Stimulated activated CD8-positive, alpha-beta memory T cell treated with anti-CD3 and anti-CD28 coated beads, Interleukin-12 subunit alpha, Interleukin-12 subunit beta, amount 100 ng/mL, for 24 hours (primary cell): ENCODE measurements around the gene VOPP1.

Source experiments
- DNase-seq: peaks from one replicate; pipeline ENCODE4 v3.0.0-alpha.2; 2020; ENCODE audit errors: extremely low read depth

Gene VOPP1

DNA sequence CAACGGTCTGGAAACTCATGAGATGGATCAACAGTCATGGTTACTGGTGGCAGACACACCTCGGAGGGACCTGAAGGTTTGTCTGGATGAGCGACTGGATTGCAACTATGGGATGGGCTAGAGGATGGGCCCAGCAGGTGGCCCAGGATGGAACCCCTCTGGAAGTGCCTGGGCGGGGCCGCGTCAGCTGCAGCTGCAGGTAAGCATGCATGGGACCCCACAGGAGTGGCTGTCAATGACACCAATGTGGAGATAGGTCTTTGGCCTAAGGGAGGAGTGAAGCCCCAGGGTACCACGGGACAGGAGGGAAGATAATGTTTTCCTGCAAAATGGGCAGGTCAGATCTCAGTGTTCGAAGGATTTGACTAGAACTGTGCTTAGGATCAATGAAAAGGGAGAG is 103.8 kb downstream of the VOPP1 start:
- DNase-seq = no peak

GRCh38 chr7:55467047-55467593 is 105.2 kb downstream of the VOPP1 start:
- no peak for DNase-seq

DNA sequence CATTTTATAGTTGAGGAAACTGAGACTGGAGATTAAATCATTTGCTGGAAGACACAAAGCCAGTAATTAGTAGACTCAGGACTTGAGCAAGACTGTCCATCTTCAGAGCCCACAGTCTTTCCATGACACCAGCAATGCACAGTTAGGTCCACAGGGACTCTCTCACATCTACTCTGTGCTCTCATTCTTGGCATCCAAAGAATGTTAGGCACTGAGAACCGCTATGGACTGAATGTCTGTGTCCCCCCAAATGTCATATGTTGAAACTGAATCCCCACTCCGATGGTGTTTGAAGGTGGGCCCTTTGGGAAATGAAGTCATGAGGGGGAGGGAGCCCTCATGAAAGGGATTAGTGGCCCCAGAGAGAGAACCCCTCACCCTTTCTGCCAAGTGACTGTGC is 106.6 kb downstream of the VOPP1 start:
- no peak for DNase-seq

- no peak for DNase-seq
Observed at GRCh38 chr7:55464422-55464821, 107.9 kb downstream of the VOPP1 start.

DNA sequence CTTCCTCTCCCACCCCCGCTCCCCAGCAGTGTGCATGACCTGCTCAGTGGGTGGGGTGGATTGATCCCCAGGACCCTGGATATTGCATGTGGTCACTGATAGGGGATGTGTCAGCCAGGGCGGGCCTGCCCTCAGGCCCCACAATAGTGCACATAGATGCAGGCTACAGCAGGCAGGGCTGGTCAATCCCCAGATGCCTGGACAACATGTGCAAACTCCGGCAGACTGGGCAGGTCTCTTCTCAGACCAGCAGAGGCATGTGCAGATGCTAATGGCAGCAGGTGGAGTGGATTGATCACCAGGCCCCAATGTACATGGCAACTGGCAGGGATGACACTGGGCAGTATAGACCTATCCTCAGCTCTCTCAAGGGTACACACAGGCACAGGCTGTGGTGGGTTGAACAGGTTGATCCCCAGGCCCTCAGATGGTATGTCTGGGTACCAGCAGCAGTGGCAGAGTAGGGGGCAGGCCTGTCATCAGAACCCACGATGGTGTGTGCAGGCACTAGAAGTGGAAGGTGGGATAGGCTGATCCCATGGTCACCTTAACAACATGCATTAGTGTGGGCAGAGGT is 108.5 kb downstream of the VOPP1 start:
- no peak for DNase-seq

DNA sequence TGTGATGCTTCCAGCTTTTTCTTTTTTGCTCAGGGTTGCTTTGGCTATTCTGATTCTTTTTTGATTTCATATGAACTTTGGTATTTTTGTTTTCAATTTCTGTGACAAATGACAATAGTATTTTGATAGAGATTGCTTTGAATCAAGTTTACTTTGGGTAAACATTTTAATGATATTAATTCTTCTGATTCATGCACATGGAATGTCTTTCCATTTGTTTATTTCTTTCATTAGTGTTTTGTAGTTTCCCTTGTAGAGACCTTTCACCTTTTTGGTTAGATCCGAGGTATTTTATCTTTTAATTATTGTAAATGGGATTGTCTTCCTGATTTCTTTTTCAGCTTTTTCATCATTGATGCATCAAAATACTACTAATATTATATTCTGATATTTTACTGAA is 114.0 kb downstream of the VOPP1 start:
- no peak for DNase-seq

DNA sequence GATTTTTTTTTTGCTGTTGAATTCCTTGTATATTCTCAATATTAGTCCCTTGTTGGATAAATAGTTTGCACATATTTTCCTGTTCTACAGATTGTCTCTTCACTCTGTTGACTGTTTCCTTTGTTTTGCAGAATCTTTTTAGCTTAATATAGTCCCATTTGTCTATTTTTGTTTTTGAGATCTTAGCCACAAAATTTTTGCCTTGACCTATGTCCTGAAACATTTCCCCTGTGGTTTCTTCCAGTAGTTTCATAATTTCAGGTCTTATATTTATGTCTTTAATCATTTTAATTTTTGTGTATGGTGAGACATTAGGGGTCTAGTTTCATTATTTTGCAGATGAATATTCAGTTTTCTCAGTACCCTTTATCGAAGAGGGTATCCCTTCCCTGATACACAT is 114.5 kb downstream of the VOPP1 start:
- DNase-seq = no peak

- no peak for DNase-seq
Observed at GRCh38 chr7:55452971-55453370, 119.3 kb downstream of the VOPP1 start.

GRCh38 chr7:55449992-55450535 is 122.2 kb downstream of the VOPP1 start:
- no peak for DNase-seq

DNA sequence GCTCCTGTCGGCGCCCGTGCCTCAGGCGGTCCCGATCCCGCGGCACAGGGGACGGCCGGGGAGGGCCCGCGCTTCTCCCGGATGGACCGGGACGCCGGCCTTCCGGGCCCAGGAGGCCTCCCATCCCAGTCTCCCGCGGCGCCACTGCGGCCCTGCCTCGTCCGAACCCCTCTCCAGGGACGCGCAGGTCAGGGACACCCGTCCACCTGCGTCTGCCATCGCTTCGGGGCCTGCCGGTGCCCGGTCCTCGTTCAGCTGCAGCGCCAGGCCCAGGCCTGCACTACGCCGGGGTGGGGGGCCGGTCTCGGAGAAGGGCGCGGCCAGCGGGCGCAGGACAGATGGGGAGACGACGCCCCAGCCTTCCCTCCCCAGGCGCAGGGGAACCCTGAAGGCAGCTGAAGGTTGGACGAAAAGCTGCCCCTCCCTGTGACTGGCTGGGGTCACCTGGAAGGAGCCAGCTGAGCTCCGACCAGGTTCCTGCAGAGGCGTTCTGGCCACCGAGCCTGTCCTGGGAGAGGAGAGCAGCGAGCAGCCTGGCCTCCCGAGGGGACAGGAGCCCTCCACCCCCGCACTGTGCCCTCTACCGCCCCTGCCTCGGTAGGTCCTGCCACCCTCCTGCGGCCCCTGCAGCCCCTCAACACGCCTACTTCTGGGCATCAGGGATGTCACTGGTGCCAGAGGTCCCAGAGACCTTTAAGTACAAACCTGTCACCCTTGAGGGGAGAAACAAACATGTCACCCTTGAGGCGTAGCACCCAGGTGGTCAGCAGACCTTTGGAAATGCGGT is 122.9 kb downstream of the VOPP1 start:
- no peak for DNase-seq

GRCh38 chr7:55448526-55448925 is 123.8 kb downstream of the VOPP1 start:
- DNase-seq = no peak

DNA sequence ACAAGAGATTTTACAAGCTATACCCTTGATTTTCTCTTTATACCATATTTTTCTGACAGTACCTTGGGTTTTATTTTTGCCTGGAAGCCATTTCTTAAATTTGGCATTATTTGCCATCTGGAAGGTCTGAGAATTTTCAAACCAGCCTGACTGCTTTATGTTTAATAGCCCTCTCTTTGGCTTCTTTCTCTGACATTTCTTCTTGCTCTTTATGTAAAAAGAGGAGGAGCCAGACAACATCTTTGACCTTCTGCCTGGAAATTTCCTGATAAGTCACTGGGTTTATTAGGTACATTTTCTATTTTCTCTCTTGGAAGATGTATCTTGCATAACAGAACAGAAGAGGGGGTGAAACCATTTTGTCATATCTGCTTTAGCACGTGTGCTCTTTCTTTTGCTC is 127.5 kb downstream of the VOPP1 start:
- no peak for DNase-seq

GRCh38 chr7:55441774-55442522 is 130.4 kb downstream of the VOPP1 start:
- no peak for DNase-seq

GRCh38 chr7:55441002-55441401 is 131.3 kb downstream of the VOPP1 start:
- DNase-seq = no peak

DNA sequence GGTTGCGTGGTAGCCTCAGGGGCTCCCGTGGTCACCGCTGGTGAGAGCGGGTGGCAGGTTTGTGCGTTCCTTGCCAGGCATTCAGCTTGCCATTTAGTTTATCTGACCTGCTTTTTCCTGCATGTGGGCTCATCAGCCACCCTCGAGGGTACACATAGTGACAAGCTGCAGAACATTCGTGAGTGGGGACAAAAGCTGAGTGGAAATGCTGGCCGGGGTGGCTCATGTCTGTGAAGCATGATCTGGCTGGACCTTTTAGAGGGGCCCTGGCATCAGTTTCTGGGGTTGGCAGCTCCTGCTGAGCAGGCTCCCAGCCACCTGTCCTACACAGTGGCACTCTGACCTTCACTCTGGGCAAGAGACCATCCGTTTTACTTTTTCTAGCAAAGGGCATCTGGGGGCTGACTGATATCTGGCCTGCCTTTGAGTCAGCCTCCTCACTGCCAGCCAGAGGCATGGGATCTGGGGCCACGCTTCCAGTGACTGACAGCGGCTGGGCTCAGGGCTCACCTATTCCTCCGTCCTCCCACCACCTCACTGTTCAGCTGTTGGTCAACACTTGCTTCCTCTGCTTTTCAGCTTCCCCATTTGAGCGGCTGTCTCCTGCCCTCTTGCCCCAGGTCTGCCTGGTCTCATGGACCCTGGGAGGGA is 132.1 kb downstream of the VOPP1 start:
- DNase-seq = no peak

- no peak for DNase-seq
Observed at GRCh38 chr7:55439627-55440026, 132.7 kb downstream of the VOPP1 start.

DNA sequence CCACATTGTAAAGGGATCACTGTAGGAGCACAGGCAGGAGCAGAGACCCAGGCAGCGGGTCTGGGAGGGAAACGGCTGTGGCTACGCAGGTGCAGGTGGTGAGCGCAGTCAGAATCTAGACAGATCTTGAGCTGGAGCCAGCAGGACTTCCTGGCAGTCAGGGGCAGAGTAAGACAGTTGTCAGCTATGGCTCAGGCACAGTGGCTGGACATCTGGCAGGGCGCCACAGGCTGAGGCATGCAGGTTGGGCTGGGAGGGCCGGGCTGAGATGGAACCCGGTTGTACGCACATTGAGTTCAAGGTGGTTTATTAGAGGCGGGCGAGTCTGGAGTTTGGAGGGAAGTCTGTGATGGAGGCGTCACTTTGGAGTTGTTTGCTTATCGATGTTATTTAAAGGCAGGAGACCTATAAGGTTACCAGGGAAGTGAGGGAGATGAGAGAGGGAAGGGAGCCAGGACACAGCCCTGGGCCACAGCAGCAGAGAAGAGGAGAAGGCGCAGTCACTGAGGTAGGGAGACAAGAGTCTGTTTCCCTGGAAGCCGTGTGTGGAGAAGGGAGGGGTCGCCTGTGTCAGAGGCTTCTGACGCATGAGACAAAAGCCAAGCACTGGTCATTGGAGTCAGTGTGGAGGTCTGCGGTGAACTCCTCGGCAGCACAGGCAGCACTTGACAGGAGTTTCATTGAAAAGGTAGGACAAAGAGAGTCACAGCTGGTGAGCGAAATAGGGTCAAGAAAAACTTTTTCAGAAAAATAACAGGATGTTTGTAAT is 133.4 kb downstream of the VOPP1 start:
- no peak for DNase-seq

GRCh38 chr7:55438085-55438756 is 134.1 kb downstream of the VOPP1 start:
- no peak for DNase-seq

DNA sequence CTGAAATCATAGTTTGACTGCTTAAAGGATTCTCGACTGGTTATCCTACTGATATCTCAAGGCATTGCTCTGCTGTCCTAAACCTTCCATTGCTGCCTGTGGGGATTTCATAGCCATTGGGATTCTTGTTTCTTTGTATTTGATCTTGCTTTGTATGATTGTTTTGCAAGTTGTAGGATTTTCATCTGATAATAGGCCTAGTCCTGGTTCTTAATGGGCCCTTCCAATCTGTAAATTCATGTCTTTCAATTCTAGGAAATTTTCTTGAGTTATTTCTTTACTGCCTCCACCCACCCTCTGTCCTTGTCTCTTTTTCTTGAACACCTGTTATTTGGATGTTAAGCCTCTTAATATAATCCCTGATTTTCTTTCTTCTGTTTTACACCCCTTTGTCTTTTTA is 134.9 kb downstream of the VOPP1 start:
- DNase-seq = no peak

DNA sequence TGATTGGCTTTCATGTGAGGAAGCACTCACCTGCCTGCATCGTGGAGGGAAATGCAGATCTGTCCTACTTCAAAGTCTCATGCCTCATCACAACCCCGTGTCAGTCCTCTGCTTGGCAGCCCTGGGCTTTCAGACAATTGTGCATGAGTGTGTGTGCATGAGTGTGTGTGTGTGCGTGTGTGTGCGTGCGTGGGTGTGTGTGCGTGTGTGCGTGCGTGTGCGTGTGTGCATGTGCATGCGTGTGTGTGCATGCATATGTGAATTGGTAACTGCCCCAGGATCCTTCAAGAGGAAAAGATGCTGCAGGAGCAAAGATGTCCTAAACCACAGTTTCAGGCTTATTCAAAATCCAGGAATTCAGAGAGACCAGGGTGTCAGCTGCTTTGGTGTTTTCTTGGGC is 135.8 kb downstream of the VOPP1 start:
- DNase-seq = no peak

DNA sequence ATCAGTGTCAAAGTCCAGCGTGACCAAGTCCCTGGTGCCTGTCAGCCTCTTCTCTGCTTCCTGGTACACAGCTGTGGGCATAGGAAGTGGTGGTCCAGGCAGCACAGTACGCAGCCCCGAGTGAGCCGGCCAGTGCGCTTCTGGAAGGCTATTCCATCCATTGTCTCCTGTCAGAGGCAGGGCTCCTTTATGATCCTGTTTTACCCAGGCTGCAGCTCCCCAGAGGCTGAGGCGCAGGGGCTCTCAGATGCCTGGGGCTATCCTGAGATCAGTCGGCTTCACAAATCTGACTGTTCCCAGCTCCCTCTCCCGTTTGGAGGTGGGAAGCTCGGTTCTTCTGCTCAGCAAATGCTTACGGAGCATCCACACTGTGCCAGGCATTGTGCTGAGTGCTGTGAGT is 136.8 kb downstream of the VOPP1 start:
- no peak for DNase-seq
